Measurements from ENCODE around the gene NRDC.

DNA sequence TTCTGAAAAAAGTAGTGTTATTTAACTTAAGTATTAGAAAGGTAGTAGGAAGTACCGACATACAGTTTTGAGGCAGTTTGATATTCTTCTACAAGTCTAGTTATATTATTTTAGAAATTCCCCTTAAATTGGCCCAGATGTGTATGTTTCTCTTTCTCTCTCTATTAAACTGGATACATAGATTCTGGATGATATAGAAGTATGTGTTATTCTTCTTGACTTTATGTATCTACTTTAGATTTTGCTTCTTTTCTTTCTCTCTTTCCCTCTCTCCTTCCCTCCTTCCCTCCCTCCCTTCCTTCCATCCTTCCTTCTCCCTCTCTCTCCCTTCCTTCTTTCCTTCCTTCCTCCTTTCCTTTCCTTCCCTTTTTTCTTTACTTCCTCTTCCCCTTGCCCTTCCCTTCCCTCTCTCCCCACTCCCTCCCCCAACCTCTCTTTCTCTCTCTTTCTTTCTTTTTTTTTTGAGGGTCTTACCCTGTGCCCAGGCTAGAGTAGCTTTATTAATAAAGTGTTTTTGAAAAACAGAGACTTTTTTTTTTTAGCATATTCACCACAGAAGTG lies 137.3 kb downstream of the NRDC start:
- TF ChIP-seq, protein P1, sequence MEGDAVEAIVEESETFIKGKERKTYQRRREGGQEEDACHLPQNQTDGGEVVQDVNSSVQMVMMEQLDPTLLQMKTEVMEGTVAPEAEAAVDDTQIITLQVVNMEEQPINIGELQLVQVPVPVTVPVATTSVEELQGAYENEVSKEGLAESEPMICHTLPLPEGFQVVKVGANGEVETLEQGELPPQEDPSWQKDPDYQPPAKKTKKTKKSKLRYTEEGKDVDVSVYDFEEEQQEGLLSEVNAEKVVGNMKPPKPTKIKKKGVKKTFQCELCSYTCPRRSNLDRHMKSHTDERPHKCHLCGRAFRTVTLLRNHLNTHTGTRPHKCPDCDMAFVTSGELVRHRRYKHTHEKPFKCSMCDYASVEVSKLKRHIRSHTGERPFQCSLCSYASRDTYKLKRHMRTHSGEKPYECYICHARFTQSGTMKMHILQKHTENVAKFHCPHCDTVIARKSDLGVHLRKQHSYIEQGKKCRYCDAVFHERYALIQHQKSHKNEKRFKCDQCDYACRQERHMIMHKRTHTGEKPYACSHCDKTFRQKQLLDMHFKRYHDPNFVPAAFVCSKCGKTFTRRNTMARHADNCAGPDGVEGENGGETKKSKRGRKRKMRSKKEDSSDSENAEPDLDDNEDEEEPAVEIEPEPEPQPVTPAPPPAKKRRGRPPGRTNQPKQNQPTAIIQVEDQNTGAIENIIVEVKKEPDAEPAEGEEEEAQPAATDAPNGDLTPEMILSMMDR (IDR thresholded peaks at IDR 0.05) = no peak
- TF ChIP-seq POLR2A (IDR thresholded peaks at IDR 0.05) = no peak
